Placental epithelial cell (primary cell): Measurements from ENCODE around the gene CUL4A. TPM values are rescaled to one million over a fixed set of nuclear protein-coding genes. Genes with fewer than 3 reads are reported as not detected.

Source experiments
- small RNA-seq: library from RNA; depleted of rRNA; stranded (forward); fragments of <200 nt; gene quantifications from one replicate; pipeline ENCODE3, GENCODE V24; 2012
- total RNA-seq: library from RNA; depleted of rRNA; stranded (reverse); fragments of >200 nt; gene quantifications from 2 replicates; pipeline ENCODE4 v1.2.3, GENCODE V29; 2012

Gene CUL4A
- total RNA-seq = 108 and 117 TPM in 2 replicates

DNA sequence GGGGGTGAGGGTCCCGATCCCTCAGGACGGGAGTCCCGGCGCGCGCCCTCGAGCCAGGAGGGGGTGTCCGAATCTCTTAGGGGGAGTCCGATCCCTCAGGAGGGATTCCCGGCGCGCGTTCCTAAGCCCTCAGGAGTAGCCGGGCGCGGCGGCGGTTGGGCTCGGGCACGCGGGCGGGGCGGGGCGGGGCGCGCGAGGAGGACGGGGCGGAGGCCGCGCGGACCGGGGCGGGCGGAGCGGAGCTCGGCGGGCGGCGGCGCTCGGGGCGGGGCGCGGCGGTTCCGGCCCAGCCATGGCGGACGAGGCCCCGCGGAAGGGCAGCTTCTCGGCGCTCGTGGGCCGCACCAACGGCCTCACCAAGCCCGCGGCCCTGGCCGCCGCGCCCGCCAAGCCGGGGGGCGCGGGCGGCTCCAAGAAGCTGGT lies at the start of gene CUL4A:
TSS of gene CUL4A (plus strand) at position 278 of the 423 bp plus-strand sequence. CDS start at position 293, 15 bp downstream.

GRCh38 chr13:113208421-113209335 lies 735 bp upstream of the CUL4A start, which contains the start of gene PCID2:
PCID2 (minus strand) TSS chr13:113208669; CDS start chr13:113208634, 35 bp downstream.

DNA sequence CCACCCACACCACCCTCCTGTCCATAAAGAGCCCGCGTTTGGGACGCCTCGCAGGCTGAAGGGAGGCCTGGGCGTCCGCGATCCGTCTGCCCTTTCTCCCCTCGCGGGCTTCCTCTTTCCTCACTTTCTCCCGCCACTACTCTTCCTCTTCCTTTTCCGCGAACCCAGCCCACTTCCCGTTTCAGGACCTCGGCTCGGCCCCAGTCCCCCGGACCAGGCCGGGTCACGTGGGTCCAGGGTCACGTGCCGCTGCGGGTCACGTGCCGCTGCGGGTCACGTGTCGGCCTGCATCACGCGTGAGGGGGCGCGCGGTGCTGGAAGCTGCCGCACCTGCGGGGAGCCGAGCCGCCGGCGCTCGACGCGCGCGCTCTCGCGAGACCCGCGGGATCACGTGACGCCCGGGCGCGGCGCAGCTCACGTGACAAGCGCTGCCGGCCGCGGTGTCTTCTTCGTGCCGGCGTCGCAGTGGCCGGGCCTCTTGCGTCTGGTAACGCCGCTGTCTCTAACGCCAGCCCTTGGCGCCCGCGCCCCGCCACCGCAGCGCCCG lies 87.5 kb downstream of the CUL4A start, which contains the start of gene LAMP1:
TSS of gene LAMP1 (plus strand) at position 417 of the 547 bp plus-strand sequence. CDS start 196 bp downstream, outside the sequence.

Small RNA genes within 50 kb of the gene (small RNA-seq; reads per million reads assigned to genes)
- gene AL137002.1 = not detected
- gene MIR8075 = not detected

Other genes starting within 250 kb of the CUL4A start
- 0.79 and 2.1 TPM in 2 replicates for gene MCF2L, start 240.4 kb upstream of the CUL4A start, total RNA-seq
- under 0.01 and 1.3 TPM in 2 replicates for gene F7, start 103.8 kb upstream of the CUL4A start, total RNA-seq
- 0.22 and 1.6 TPM in 2 replicates for gene F10, start 86.8 kb upstream of the CUL4A start, total RNA-seq
- not detected in 2 replicates for gene PROZ, start 51.0 kb upstream of the CUL4A start, total RNA-seq
- 54.8 and 61.2 TPM in 2 replicates for gene PCID2, start 944 bp upstream of the CUL4A start, total RNA-seq
- 141 and 171 TPM in 2 replicates for gene LAMP1, start 87.6 kb downstream of the CUL4A start, total RNA-seq
- 13.2 and 14.9 TPM in 2 replicates for gene GRTP1, start 154.5 kb downstream of the CUL4A start, total RNA-seq
- gene ADPRHL1, start 243.9 kb downstream of the CUL4A start, total RNA-seq = 4.7 and 11.2 TPM in 2 replicates